ENCODE results near the gene GALNTL6.

The GALNTL6 gene

GRCh38 chr4:172660251-172660650 is 847.0 kb downstream of the GALNTL6 start:
- no peak for DNase-seq (ENCODE audit: extremely low read depth, low read depth)
- no peak for TF ChIP-seq CTCF (IDR thresholded peaks at IDR 0.05; ENCODE audit: low read depth, low read length, missing control alignments)
- H3K4me3 ChIP-seq (replicated peaks; ENCODE audit: low read depth, low read length), result no peak overlapping the region

- no peak overlapping the region for H3K4me3 ChIP-seq (replicated peaks; ENCODE audit: low read depth, low read length)
- TF ChIP-seq CTCF (IDR thresholded peaks at IDR 0.05; ENCODE audit: low read depth, low read length, missing control alignments), result no peak
- DNase-seq (ENCODE audit: extremely low read depth, low read depth), result no peak
These were observed 848.9 kb downstream of the GALNTL6 start for GRCh38 chr4:172662113-172662512.

- no peak for DNase-seq (ENCODE audit: extremely low read depth, low read depth)
- no peak overlapping the region for H3K4me3 ChIP-seq (replicated peaks; ENCODE audit: low read depth, low read length)
- TF ChIP-seq CTCF (IDR thresholded peaks at IDR 0.05; ENCODE audit: low read depth, low read length, missing control alignments), result no peak
These were observed 853.6 kb downstream of the GALNTL6 start for GRCh38 chr4:172666711-172667368.

GRCh38 chr4:172674811-172675210 is 861.6 kb downstream of the GALNTL6 start:
- DNase-seq (ENCODE audit: extremely low read depth, low read depth), result no peak
- no peak for TF ChIP-seq CTCF (IDR thresholded peaks at IDR 0.05; ENCODE audit: low read depth, low read length, missing control alignments)
- H3K4me3 ChIP-seq (replicated peaks; ENCODE audit: low read depth, low read length), result no peak overlapping the region

- no peak for DNase-seq (ENCODE audit: extremely low read depth, low read depth)
- no peak for TF ChIP-seq CTCF (IDR thresholded peaks at IDR 0.05; ENCODE audit: low read depth, low read length, missing control alignments)
- no peak overlapping the region for H3K4me3 ChIP-seq (replicated peaks; ENCODE audit: low read depth, low read length)
These were observed 862.0 kb downstream of the GALNTL6 start for GRCh38 chr4:172675232-172675631.

- DNase-seq (ENCODE audit: extremely low read depth, low read depth), result no peak
- no peak overlapping the region for H3K4me3 ChIP-seq (replicated peaks; ENCODE audit: low read depth, low read length)
- TF ChIP-seq CTCF (IDR thresholded peaks at IDR 0.05; ENCODE audit: low read depth, low read length, missing control alignments), result no peak
These were observed 867.5 kb downstream of the GALNTL6 start for GRCh38 chr4:172680691-172681090.

- no peak for DNase-seq (ENCODE audit: extremely low read depth, low read depth)
- no peak for TF ChIP-seq CTCF (IDR thresholded peaks at IDR 0.05; ENCODE audit: low read depth, low read length, missing control alignments)
- H3K4me3 ChIP-seq (replicated peaks; ENCODE audit: low read depth, low read length), result no peak overlapping the region
These were observed 869.8 kb downstream of the GALNTL6 start for GRCh38 chr4:172683021-172683420.
